ENCODE data around the gene CDC20B.
A peak's percentile ranks its signal among the peaks of the same experiment; 100 is the strongest.
"Not testable (repeated sequence)": the region's sequence is repeated elsewhere in the genome, so short reads cannot be mapped to it uniquely, and the experiment has no call there.

CDC20B gene

GRCh38 chr5:55160493-55161209, 12.3 kb downstream of the CDC20B start:
- no peak for DNase-seq (ENCODE audit: low read depth)

- DNase-seq (ENCODE audit: low read depth): no peak
Observed at GRCh38 chr5:55159763-55160492, 13.0 kb downstream of the CDC20B start, which contains the start of gene GPX8. Gene GPX8 (plus strand): TSS chr5:55160171. CDS start chr5:55160193, 22 bp downstream.

- no peak for DNase-seq (ENCODE audit: low read depth)
Observed at GRCh38 chr5:55154873-55155272, 18.1 kb downstream of the CDC20B start.

GRCh38 chr5:55151923-55152842, 20.8 kb downstream of the CDC20B start:
- no peak for DNase-seq (ENCODE audit: low read depth)

GRCh38 chr5:55149308-55149795, 23.6 kb downstream of the CDC20B start:
- DNase-seq (ENCODE audit: low read depth): no peak

- DNase-seq (ENCODE audit: low read depth): peak; percentile 12
Observed at GRCh38 chr5:55146543-55147151, 26.3 kb downstream of the CDC20B start.

- DNase-seq (ENCODE audit: low read depth): no peak
Observed at GRCh38 chr5:55146080-55146479, 26.9 kb downstream of the CDC20B start.

- DNase-seq (ENCODE audit: low read depth): no peak
Observed at GRCh38 chr5:55143624-55144023, 29.4 kb downstream of the CDC20B start.

GRCh38 chr5:55141945-55142690, 30.9 kb downstream of the CDC20B start:
- DNase-seq (ENCODE audit: low read depth): no peak

- no peak for DNase-seq (ENCODE audit: low read depth)
Observed at GRCh38 chr5:55140908-55141665, 31.9 kb downstream of the CDC20B start.

- DNase-seq (ENCODE audit: low read depth): no peak
Observed at GRCh38 chr5:55136521-55136920, 36.5 kb downstream of the CDC20B start.

GRCh38 chr5:55134053-55134722, 38.8 kb downstream of the CDC20B start:
- no peak for DNase-seq (ENCODE audit: low read depth)

GRCh38 chr5:55123365-55123764, 49.6 kb downstream of the CDC20B start:
- DNase-seq (ENCODE audit: low read depth): no peak

GRCh38 chr5:55114061-55114460, 58.9 kb downstream of the CDC20B start:
- no peak for DNase-seq (ENCODE audit: low read depth)

GRCh38 chr5:55113327-55113726, 59.6 kb downstream of the CDC20B start:
- no peak for DNase-seq (ENCODE audit: low read depth)

- no peak for DNase-seq (ENCODE audit: low read depth)
Observed at GRCh38 chr5:55110217-55110616, 62.8 kb downstream of the CDC20B start.

GRCh38 chr5:55108661-55109060, 64.3 kb downstream of the CDC20B start:
- DNase-seq (ENCODE audit: low read depth): no peak

GRCh38 chr5:55105976-55106375, 67.0 kb downstream of the CDC20B start:
- not testable (repeated sequence) for DNase-seq (ENCODE audit: low read depth)

- no peak for DNase-seq (ENCODE audit: low read depth)
Observed at GRCh38 chr5:55104946-55105701, 67.9 kb downstream of the CDC20B start.
